Naive thymus-derived CD8-positive, alpha-beta T cell (primary cell): Measurements from ENCODE around the gene KLK14. TPM values are rescaled to one million over a fixed set of nuclear protein-coding genes. Genes with fewer than 3 reads are reported as not detected.

Source experiments
- ATAC-seq, 2 donors: fragments of 150-1000 bp; cut with Tn5 transposase in 1 of 2; sonication (Bioruptor Pico), chemical (Tn5 transposase) in 1 of 2; 1 replicate in 1 of 2; 2 replicates in 1 of 2; pipeline ENCODE4 v1.10.0; 2021; ENCODE audit warnings: mild to moderate bottlenecking in 2 of 2, moderate library complexity in 2 of 2
- POLR2A ChIA-PET: fragments of 350-600 bp; sonication (Branson Sonifier 250); formaldehyde crosslinking; loops from one replicate; lab custom pipeline; 2021; ENCODE audit warnings: antibody characterized with exemption; lab: Charles Lee
- DNase-seq, 10 donors: peaks; one replicate each; pipeline versions ENCODE4 v3.0.0 to v3.0.0-alpha.2; 2020 to 2022
- H3K27ac Mint-ChIP-seq, 10 donors: one replicate each; pipeline ENCODE4 v1.8.0; 2020 to 2022; ENCODE audit warnings: mild to moderate bottlenecking in 10 of 10, mixed read lengths in 10 of 10, moderate library complexity in 4 of 10, inconsistent platforms in 1 of 10
- H3K27me3 Mint-ChIP-seq, 5 donors: one replicate each; pipeline ENCODE4 v1.8.0; 2021 to 2022; ENCODE audit warnings: mixed read lengths in 5 of 5
- H3K36me3 Mint-ChIP-seq, 3 donors: one replicate each; pipeline ENCODE4 v1.8.0; 2020 to 2022; ENCODE audit warnings: mixed read lengths in 3 of 3, mild to moderate bottlenecking in 2 of 3, inconsistent platforms in 1 of 3
- H3K4me1 Mint-ChIP-seq, 4 donors: one replicate each; pipeline ENCODE4 v1.8.0; 2021 to 2022; ENCODE audit warnings: mixed read lengths in 4 of 4
- H3K4me3 Mint-ChIP-seq, 10 donors: one replicate each; pipeline ENCODE4 v1.8.0; 2020 to 2022; ENCODE audit warnings: mild to moderate bottlenecking in 10 of 10, mixed read lengths in 10 of 10, moderate library complexity in 6 of 10, inconsistent platforms in 1 of 10
- H3K9me3 Mint-ChIP-seq, 9 donors: one replicate each; pipeline ENCODE4 v1.8.0; 2020 to 2022; ENCODE audit warnings: mixed read lengths in 9 of 9, mild to moderate bottlenecking in 3 of 9, inconsistent platforms in 1 of 9, moderate library complexity in 1 of 9
- polyA plus RNA-seq, 3 donors: library from polyadenylated mRNA; unstranded; fragments of 300-500 nt; fragmentation: Illumina TruSeq; gene quantifications; one replicate each; pipeline ENCODE4 v1.2.3, GENCODE V29; 2021
- total RNA-seq, 8 experiments: library from RNA in 2 of 8; stranded (reverse) in 2 of 8; gene quantifications; one replicate each; pipeline ENCODE4 v1.2.3 and lab custom pipeline; 2021 to 2026

KLK14 gene
- total and polyA plus RNA-seq, 5 experiments from 2014 or later, result 1.1 to 1.5 TPM; not detected in 3

DNA sequence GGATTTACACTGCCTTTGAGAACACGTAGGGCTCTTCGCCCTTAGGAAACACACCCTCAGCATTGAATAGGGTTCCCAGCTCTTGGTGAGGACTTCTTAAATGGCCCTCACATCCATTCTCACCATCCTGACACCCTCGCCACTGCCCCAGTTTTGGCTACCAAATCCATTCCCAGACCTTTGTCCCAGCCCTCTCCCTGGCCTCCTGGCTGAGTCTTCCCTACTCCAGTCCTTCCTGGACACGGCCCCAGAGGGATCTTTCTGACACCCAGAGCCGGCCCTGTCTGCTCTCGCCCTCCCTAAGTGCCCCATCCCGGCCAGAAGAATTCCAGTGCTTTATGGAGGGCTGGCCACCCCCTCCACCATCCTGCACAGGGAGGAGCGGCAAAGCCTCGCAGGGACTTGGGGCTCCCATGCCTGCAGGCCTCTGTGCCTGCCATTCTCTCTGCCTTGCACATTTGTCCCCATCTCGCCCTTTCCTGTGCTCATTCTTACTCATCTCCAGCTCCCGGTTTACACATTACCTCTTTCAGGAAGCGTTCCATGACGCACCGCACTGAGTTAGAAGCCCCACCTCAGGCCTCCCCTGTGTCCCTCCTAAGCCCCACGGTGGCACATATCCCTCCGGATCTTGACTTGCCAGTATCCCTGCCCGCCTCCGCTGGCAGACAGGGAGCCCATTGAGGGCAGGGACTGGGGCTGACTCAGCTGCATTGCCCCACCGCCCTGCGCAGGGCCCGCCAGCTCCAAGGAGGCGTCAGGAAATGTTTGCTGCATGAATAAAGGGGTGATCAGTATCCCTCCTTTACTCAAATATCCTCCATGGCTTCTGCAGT, 11.0 kb upstream of the KLK14 start:
- Mint-ChIP-seq H3K27me3 (no peaks in the 10 kb centered on the region), H3K36me3 (peaks cover 0 to 19% (median 0%) of the 10 kb centered on the region in 3 donors), H3K27ac (peak overlapping the region in 3 of 10 donors; percentile 56 to 72 (median 63)), H3K9me3 (no peaks in the 10 kb centered on the region), H3K4me1 (peaks cover 11 to 25% (median 21%) of the 10 kb centered on the region in 4 donors), H3K4me3 (no peak overlapping the region)
- ATAC-seq (no peak), DNase-seq (no peak)
- POLR2A ChIA-PET, result interaction anchor here (0.6 kb wide), 1 partner anchor 108 kb away, joined by 4 read pairs; no protein-coding TSS in a partner anchor

DNA sequence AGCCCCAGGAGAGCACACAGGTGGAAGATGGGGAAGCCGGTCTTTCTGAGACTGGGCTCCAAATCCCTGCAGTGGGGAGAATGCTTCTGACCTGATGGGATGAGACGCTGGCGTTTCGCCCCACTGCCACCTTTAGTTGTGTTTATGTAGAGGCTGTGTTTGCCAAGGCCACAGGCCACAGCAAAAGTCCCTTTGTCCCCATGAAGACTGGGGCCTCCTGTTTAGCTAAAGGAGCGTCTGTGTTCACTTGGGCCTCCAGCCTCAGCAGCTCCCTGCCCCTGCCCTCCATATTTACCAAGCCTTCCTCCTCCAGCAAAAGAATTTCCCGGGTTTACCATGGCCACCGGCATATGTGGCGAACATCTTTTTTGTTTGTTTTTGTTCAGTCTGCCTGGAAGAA, 10.4 kb upstream of the KLK14 start:
- Mint-ChIP-seq H3K36me3 (peaks cover 0 to 19% (median 0%) of the 10 kb centered on the region in 3 donors), H3K9me3 (no peaks in the 10 kb centered on the region), H3K4me1 (peaks cover 11 to 25% (median 21%) of the 10 kb centered on the region in 4 donors), H3K27ac (peak overlapping the region in 2 of 10 donors; percentile 5 to 23), H3K27me3 (no peaks in the 10 kb centered on the region), H3K4me3 (no peak overlapping the region)
- POLR2A ChIA-PET, result no interaction called here
- DNase-seq (no peak), ATAC-seq (no peak)

DNA sequence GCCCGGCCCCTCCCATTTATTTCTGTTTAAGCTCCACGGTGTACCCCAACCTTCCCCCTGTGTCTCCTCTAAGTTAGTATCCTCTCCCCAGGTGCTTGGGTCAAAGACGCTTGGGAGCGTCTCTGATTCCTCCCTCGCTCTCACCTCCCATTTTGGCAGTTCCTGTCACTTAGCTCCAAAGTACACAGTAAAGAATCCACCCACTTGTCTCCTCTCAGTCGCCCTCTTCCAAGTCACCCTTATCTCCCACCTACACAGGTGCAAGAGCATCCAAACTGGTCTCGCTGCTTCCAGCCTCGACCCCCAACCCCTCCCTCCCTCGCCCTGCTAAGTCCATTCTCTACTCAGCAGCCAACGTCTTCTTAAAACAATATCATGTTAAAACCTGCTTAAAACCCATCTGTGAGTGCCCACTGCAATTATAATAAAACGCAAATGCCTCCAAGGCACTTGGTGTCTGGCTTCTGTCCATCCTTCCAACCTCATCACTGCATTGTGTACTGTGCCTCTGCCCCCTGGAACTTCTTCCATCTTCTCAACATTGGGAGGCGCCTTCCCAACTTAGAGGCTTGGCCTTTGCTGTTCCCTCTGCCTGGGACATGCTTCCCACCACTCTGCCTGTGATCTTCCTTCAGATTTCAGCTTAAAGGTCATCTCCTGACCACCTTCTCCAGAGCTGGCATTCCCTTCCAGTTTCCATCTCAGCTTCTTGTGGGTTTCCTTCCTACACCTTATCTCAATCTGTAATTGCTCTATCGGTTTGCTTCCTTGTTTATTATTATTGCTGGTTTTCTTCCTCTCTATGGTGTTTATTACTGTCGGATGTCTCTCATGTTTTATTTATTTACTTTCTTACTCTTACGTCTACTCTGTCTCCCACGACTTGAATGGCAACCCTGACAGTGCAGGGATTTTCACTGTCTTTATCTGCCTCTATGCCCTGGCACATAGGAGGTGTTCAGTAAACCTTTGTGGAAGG, 9.5 kb upstream of the KLK14 start:
- POLR2A ChIA-PET, result no interaction called here
- Mint-ChIP-seq H3K4me1 (peaks cover 8 to 19% (median 16%) of the 10 kb centered on the region in 4 donors), H3K27me3 (no peaks in the 10 kb centered on the region), H3K9me3 (no peaks in the 10 kb centered on the region), H3K4me3 (no peak overlapping the region), H3K36me3 (peaks cover 0 to 19% (median 0%) of the 10 kb centered on the region in 3 donors), H3K27ac (peak overlapping the region in 3 of 10 donors; percentile 5 to 56 (median 23))
- ATAC-seq (no peak), DNase-seq (no peak)

DNA sequence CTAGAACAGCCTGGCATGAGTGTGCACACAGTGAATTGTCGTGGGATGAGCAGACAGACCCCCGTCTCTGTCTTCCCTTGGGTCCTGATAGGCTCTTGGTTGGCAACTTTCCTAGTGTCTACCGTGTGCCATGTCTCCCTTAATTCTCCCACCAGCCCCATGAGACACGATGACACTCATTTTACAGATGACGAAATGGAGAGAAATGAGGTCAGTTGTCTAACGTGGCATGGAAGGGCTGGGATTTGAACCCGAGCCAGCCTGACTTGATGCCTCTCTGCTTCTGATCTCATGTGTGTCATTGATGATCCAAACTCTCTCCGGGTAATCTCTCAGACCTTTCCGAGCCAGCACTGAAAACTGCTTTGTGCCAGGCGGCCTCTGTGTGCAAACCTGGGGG, 8.4 kb upstream of the KLK14 start:
- H3K27me3 Mint-ChIP-seq, result no peaks in the 10 kb centered on the region
- peaks cover 0 to 14% (median 8%) of the 10 kb centered on the region in 4 donors for H3K4me1 Mint-ChIP-seq
- H3K4me3 Mint-ChIP-seq, result no peak overlapping the region
- H3K9me3 Mint-ChIP-seq, result no peaks in the 10 kb centered on the region
- no peak for DNase-seq
- H3K27ac Mint-ChIP-seq, result peak overlapping the region in 1 of 10 donors; percentile 38
- H3K36me3 Mint-ChIP-seq, result peaks cover 0 to 16% (median 0%) of the 10 kb centered on the region in 3 donors
- POLR2A ChIA-PET, result no interaction called here
- no peak for ATAC-seq

DNA sequence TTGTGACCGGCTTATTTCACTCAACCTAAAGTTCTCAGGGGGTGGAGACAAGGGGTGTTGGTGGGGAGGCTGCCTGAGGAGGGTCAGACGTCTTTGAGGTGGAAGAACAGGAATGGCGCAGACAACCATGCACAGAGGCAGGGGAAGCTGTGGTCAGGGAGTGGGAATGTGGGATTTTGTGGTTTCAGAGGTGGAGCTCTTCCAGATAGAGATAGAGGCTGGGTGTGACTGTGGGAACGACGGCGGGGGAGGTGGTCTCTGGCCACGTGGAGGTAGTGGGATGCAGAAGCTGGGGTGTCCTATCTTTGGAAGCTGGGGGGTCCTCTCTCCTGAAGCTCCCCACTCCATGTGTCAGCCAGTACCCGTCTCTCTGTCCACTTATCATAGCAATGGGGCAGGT, 7.8 kb upstream of the KLK14 start:
- POLR2A ChIA-PET, result no interaction called here
- DNase-seq, result no peak
- H3K4me3 Mint-ChIP-seq, result no peak overlapping the region
- no peaks in the 10 kb centered on the region for H3K9me3 Mint-ChIP-seq
- peaks cover 0 to 16% (median 0%) of the 10 kb centered on the region in 3 donors for H3K36me3 Mint-ChIP-seq
- H3K27me3 Mint-ChIP-seq, result no peaks in the 10 kb centered on the region
- no peak for ATAC-seq
- H3K4me1 Mint-ChIP-seq, result peaks cover 0 to 14% (median 8%) of the 10 kb centered on the region in 4 donors
- peak overlapping the region in 2 of 10 donors; percentile 38 to 60 for H3K27ac Mint-ChIP-seq

DNA sequence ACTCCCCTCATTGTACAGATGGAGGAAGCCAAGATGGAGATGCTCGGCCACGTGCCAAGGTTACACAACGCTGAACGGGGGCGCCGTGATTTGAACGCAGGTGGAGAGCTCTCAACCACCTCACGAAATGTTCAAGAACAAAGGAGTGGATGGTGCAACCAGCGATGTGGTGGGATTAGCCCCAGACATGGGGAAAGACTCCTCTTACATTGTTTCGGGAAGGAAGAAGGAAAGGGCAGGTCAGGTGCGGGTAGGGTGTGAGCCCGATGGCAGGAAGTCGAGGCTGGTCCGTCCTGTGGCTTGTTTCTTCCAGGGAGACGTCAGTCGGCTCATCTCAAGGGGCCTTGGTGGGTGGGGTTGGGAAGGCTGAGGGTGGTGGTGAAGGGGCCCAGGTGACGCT, 7.1 kb upstream of the KLK14 start:
- ATAC-seq (no peak), DNase-seq (no peak)
- H3K4me3 Mint-ChIP-seq, result no peak overlapping the region
- POLR2A ChIA-PET, result no interaction called here
- no peaks in the 10 kb centered on the region for H3K27me3 Mint-ChIP-seq
- H3K4me1 Mint-ChIP-seq, result peaks cover 0 to 14% (median 8%) of the 10 kb centered on the region in 4 donors
- peak overlapping the region in 2 of 10 donors; percentile 21 to 32 for H3K27ac Mint-ChIP-seq
- no peaks in the 10 kb centered on the region for H3K9me3 Mint-ChIP-seq
- H3K36me3 Mint-ChIP-seq, result peaks cover 0 to 16% (median 0%) of the 10 kb centered on the region in 3 donors

DNA sequence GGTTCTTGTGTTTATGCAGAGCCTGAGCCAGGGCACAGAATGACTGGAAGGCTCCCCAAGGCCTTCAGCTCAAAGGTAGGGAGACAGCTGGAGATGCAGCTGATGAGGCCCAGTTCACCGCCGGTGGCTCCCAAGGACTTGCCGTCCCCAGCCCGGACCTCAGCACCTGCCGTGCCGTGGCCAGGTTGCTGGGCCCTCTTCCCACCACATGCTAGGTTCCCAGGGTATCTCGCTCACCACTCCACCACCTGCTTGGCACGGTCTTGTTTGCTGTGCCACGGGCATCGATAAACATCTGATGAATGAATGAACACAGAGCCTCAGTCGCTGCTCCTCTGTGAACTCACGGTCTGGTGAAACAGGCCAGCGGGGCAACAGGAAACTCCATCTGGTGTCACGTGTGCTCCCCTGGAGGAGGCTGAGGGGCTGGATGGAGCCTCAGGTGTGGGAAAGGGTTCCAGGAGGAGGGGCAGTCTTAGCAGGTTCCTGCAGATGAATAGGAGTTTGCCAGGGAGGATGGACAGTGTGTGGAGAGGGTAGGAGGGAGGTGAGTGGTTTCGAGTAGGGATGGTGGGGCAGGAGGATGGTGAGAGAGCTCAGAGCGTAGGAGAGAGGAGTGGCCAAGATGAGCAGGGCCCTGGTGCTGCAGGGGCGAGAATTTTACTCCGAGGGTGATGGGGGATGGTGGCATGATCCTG, 3.6 kb upstream of the KLK14 start:
- peaks cover 0 to 9% (median 4%) of the 10 kb centered on the region in 4 donors for H3K4me1 Mint-ChIP-seq
- DNase-seq (no peak), ATAC-seq (no peak)
- peak overlapping the region in 1 of 10 donors; percentile 6 for H3K27ac Mint-ChIP-seq
- peaks cover 0 to 13% (median 0%) of the 10 kb centered on the region in 3 donors for H3K36me3 Mint-ChIP-seq
- no peaks in the 10 kb centered on the region for H3K9me3 Mint-ChIP-seq
- peaks cover 5 to 20% (median 8%) of the 10 kb centered on the region in 5 donors for H3K27me3 Mint-ChIP-seq
- H3K4me3 Mint-ChIP-seq, result no peak overlapping the region
- POLR2A ChIA-PET, result no interaction called here

DNA sequence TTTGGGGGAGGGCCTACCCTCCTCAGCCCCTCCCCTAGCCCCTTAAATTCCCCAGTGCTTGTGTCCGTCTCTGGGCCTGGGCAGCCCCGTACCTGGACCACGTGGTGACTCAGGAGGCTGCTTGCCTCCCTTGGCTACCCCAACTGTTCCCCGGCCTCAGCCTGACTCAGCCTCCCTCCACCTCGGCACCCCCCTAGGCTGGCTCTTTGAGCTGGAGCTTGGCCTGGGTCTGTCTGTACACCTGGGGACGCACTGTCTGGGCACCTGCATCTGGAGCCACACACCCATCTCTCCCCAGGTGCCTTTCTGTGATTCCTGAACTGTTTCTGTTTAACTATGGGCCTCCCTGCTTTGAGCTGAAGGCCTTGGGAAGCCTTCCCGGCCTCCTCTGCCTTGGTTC, 1.8 kb upstream of the KLK14 start:
- H3K4me3 Mint-ChIP-seq, result no peak overlapping the region
- H3K9me3 Mint-ChIP-seq, result no peaks in the 10 kb centered on the region
- no peak overlapping the region for H3K27ac Mint-ChIP-seq
- peaks cover 0 to 13% (median 0%) of the 10 kb centered on the region in 3 donors for H3K36me3 Mint-ChIP-seq
- H3K27me3 Mint-ChIP-seq, result peaks cover 5 to 20% (median 8%) of the 10 kb centered on the region in 5 donors
- POLR2A ChIA-PET, result no interaction called here
- DNase-seq, result no peak
- H3K4me1 Mint-ChIP-seq, result peaks cover 0 to 9% (median 4%) of the 10 kb centered on the region in 4 donors
- no peak for ATAC-seq

DNA sequence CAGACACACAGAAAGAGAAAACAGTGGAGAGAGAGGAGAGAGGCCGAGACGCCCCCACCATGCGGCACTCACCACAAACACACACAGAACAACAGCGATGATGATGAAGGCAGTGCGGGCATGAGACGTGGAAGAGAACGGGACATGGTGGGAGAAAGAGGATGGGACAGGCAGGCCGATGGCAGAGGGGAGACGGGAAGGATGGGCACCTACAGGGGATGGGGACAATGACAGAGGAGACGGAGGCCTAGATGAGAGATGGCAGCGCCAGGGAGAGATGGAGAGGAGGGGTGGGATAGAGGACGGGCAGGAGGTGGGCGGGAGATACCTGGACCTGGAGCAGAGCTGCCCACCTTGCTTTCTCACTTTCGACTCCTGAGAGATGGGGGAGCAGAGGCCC, 1.1 kb upstream of the KLK14 start:
- peaks cover 0 to 9% (median 0%) of the 10 kb centered on the region in 3 donors for H3K36me3 Mint-ChIP-seq

DNA sequence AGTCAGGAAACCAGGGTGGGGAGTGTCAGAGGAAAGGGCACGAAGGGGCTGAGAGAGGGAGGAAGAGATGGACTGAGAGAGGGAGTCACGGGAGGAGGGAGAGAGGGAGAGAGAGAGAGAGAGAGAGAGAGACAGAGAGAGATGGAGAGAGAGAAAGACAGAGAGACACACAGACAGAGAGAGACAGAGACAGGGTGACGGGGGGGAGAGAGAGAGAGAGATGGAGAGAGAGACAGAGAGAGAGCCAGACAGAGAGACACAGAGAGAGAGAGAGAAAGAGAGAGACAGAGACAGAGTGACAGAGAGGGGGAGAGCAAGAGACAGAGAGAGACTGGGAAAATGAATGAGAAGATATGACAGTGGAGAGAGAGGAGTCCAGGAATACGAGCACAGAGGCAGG, 494 bp upstream of the KLK14 start:
- ATAC-seq, result no peak
- Mint-ChIP-seq H3K9me3 (no peaks in the 10 kb centered on the region), H3K27ac (peak overlapping the region in 1 of 10 donors; percentile 19), H3K4me1 (peaks cover 0 to 9% (median 4%) of the 10 kb centered on the region in 4 donors), H3K4me3 (no peak overlapping the region), H3K36me3 (peaks cover 0 to 9% (median 0%) of the 10 kb centered on the region in 3 donors), H3K27me3 (peaks cover 5 to 22% (median 8%) of the 10 kb centered on the region in 5 donors)
- POLR2A ChIA-PET, result no interaction called here
- no peak for DNase-seq

More for the DNA sequence above, 1.1 kb upstream of the KLK14 start:
- Mint-ChIP-seq H3K4me3 (no peak overlapping the region), H3K27ac (no peak overlapping the region), H3K9me3 (no peaks in the 10 kb centered on the region), H3K4me1 (peaks cover 0 to 9% (median 4%) of the 10 kb centered on the region in 4 donors), H3K27me3 (peaks cover 5 to 20% (median 8%) of the 10 kb centered on the region in 5 donors)
- POLR2A ChIA-PET, result no interaction called here
- no peak for DNase-seq
- ATAC-seq, result no peak

DNA sequence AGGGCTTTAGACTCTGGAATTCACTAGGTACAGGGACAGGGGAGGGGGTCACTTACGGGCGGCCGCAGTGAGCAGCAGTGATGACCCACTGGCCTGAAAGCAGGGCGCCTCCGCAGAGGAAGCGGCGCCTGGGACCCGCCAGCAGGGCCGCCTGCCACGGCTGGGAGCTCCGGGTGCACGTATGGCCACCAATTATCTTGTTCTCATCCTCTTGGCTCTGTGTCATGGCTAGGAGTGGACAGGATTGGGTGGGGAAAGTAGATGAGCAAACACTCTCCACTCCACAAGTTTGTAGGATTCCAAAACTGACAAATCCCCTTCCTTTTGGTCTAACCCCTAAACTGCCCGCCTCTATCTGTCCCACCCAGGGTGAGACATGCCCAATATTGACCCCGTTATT, 1.2 kb downstream of the KLK14 start:
- H3K27ac Mint-ChIP-seq, result no peak overlapping the region
- no peak for DNase-seq
- no peak for ATAC-seq
- POLR2A ChIA-PET, result no interaction called here
- peaks cover 0 to 7% (median 4%) of the 10 kb centered on the region in 4 donors for H3K4me1 Mint-ChIP-seq
- no peaks in the 10 kb centered on the region for H3K9me3 Mint-ChIP-seq
- no peak overlapping the region for H3K4me3 Mint-ChIP-seq
- peaks cover 0 to 5% (median 0%) of the 10 kb centered on the region in 3 donors for H3K36me3 Mint-ChIP-seq
- peaks cover 5 to 22% (median 8%) of the 10 kb centered on the region in 5 donors for H3K27me3 Mint-ChIP-seq
